Activated naive CD4-positive, alpha-beta T cell treated with anti-CD3 and anti-CD28 coated beads, Interleukin-2, amount 50 U/mL, for 24 hours (primary cell): ENCODE data around the gene POU2F1.

Experiments
- H3K27ac Mint-ChIP-seq: one replicate; pipeline ENCODE4 v1.8.0; 2021; ENCODE audit warnings: mild to moderate bottlenecking, mixed read lengths
- H3K27me3 Mint-ChIP-seq: one replicate; pipeline ENCODE4 v1.8.0; 2021; ENCODE audit warnings: mixed read lengths
- H3K36me3 Mint-ChIP-seq: one replicate; pipeline ENCODE4 v1.8.0; 2021; ENCODE audit warnings: mixed read lengths
- H3K4me1 Mint-ChIP-seq: one replicate; pipeline ENCODE4 v1.8.0; 2021; ENCODE audit warnings: mixed read lengths
- H3K4me3 Mint-ChIP-seq: one replicate; pipeline ENCODE4 v1.8.0; 2021; ENCODE audit warnings: mild to moderate bottlenecking, mixed read lengths
- H3K9me3 Mint-ChIP-seq: one replicate; pipeline ENCODE4 v1.8.0; 2021; ENCODE audit warnings: mixed read lengths

Gene POU2F1

DNA sequence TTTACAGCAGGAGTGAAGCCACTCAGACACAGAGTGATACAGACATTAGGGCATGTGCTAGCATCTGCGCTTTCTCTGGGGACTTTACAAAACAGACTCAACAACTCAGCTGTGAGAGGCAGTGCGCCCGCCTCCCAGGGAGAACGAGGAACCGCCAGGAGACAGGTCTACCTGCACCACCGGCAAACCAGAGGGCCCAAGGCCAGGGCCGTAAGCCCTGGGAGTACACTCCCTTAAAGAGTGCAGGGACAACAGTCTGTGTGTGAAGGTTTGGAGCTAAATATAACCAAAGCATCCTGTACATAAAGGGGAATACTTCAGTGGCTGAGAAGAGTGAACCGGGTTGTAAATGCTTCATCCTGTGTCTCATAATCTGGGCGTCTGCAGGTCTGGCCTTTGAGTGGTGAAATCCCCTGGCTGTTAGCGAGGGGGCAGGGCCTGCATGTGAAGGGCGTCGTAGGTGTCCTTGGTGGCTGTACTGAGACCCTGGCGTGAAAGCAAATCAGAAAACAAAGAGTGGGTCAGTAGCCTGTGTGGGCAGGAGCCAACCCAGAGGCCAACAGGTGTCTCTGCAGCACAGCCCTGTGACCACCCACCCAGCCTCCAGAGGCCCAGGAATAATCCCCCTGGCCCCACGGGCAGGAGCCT lies 210.7 kb downstream of the POU2F1 start:
- H3K4me3 Mint-ChIP-seq = no peak overlapping the region
- no peaks in the 10 kb centered on the region for H3K27me3 Mint-ChIP-seq
- peaks cover 71% of the 10 kb centered on the region for H3K4me1 Mint-ChIP-seq
- no peaks in the 10 kb centered on the region for H3K9me3 Mint-ChIP-seq
- H3K36me3 Mint-ChIP-seq = peaks cover 9% of the 10 kb centered on the region
- no peak overlapping the region for H3K27ac Mint-ChIP-seq

GRCh38 chr1:167431909-167432650 lies 211.4 kb downstream of the POU2F1 start:
- peak overlapping the region; percentile 77 for H3K27ac Mint-ChIP-seq
- no peaks in the 10 kb centered on the region for H3K27me3 Mint-ChIP-seq
- H3K36me3 Mint-ChIP-seq = peaks cover 11% of the 10 kb centered on the region
- peaks cover 71% of the 10 kb centered on the region for H3K4me1 Mint-ChIP-seq
- H3K4me3 Mint-ChIP-seq = no peak overlapping the region
- no peaks in the 10 kb centered on the region for H3K9me3 Mint-ChIP-seq

- Mint-ChIP-seq H3K27me3 (no peaks in the 10 kb centered on the region), H3K36me3 (peaks cover 11% of the 10 kb centered on the region), H3K4me1 (peaks cover 72% of the 10 kb centered on the region)
Observed at GRCh38 chr1:167432780-167433179, 212.1 kb downstream of the POU2F1 start.

DNA sequence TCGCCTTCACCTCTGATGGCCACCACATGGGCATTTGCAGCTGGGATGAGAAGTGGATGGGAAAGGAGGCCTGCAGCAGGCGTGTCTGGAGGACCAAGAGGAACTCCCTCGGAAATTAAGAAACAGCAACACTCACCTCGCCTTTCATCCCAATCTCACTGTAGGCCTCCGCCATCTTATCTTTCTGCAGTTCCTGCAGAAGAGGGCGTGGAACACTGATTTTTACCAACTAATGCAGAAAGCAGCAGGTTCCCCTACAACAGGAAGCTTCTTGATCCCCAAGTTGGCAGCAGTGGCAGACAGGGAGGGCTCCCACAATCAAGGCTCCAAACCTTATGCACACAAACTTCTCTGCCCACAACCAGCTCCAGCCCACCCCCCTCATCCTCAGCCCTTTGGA lies 213.2 kb downstream of the POU2F1 start:
- H3K27me3 Mint-ChIP-seq = no peaks in the 10 kb centered on the region
- H3K4me3 Mint-ChIP-seq = peak overlapping the region; percentile 1
- peaks cover 15% of the 10 kb centered on the region for H3K36me3 Mint-ChIP-seq
- peaks cover 72% of the 10 kb centered on the region for H3K4me1 Mint-ChIP-seq
- H3K9me3 Mint-ChIP-seq = no peaks in the 10 kb centered on the region
- peak overlapping the region; percentile 62 for H3K27ac Mint-ChIP-seq

More at GRCh38 chr1:167432780-167433179, 212.1 kb downstream of the POU2F1 start:
- H3K4me3 Mint-ChIP-seq = no peak overlapping the region
- H3K27ac Mint-ChIP-seq = peak overlapping the region; percentile 17
- H3K9me3 Mint-ChIP-seq = no peaks in the 10 kb centered on the region

GRCh38 chr1:167434306-167434705 lies 213.6 kb downstream of the POU2F1 start:
- Mint-ChIP-seq H3K27me3 (no peaks in the 10 kb centered on the region), H3K4me3 (no peak overlapping the region), H3K27ac (peak overlapping the region; percentile 70), H3K9me3 (no peaks in the 10 kb centered on the region), H3K4me1 (peaks cover 74% of the 10 kb centered on the region), H3K36me3 (peaks cover 15% of the 10 kb centered on the region)

- H3K4me3 Mint-ChIP-seq = no peak overlapping the region
Observed at GRCh38 chr1:167435484-167435883, 214.8 kb downstream of the POU2F1 start.

DNA sequence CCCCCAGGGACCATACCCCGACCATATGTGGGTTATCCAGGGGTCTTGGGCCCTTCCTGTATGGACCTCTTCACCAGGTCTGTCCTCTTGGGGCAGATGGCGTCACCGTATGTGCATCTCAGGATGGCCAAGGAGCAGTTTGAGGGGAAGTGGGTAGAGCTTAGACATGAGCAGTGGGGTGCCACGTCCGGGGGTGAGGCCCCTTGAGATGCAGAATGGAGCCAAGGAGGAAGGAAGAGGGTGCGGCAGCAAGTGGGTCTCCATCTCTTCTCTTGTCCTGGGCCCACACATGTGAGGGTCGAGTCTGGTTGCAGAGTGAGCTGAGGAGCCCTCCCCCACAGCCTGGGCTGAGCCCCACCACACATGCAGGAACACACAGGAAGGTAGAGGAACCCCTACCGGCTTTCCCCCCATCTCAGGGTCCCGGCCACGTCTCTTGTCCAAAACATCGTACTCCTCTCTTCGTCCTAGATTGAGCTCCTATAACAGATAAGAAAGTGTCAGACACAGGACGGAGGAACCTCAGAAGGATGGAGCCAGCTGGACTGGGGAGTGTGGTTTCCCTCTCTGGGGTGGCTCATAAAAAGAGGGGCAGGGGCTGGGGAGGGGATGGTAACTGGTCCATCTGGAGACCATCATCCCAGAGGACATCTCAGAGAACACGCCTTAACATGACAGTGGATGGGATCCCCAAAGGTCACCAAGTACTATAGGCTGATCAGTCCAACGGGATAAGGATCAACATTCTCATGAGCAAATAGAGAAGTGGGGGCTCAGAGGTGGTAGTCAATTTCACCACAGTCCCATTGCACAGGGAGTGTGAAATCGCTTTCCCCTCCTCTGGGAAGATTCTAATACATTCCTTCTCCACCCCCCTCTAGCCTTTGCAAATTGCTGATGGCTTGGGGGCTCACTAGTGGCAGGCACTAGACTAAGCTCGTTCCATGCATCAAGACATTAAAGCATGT lies 217.8 kb downstream of the POU2F1 start:
- Mint-ChIP-seq H3K4me3 (peak overlapping the region; percentile 71), H3K4me1 (peaks cover 85% of the 10 kb centered on the region), H3K9me3 (no peaks in the 10 kb centered on the region), H3K27me3 (no peaks in the 10 kb centered on the region), H3K36me3 (peaks cover 17% of the 10 kb centered on the region), H3K27ac (peak overlapping the region; percentile 96)

More at GRCh38 chr1:167435484-167435883, 214.8 kb downstream of the POU2F1 start:
- H3K27me3 Mint-ChIP-seq = no peaks in the 10 kb centered on the region
- H3K9me3 Mint-ChIP-seq = no peaks in the 10 kb centered on the region
- peaks cover 19% of the 10 kb centered on the region for H3K36me3 Mint-ChIP-seq
- H3K4me1 Mint-ChIP-seq = peaks cover 79% of the 10 kb centered on the region
- peak overlapping the region; percentile 91 for H3K27ac Mint-ChIP-seq

DNA sequence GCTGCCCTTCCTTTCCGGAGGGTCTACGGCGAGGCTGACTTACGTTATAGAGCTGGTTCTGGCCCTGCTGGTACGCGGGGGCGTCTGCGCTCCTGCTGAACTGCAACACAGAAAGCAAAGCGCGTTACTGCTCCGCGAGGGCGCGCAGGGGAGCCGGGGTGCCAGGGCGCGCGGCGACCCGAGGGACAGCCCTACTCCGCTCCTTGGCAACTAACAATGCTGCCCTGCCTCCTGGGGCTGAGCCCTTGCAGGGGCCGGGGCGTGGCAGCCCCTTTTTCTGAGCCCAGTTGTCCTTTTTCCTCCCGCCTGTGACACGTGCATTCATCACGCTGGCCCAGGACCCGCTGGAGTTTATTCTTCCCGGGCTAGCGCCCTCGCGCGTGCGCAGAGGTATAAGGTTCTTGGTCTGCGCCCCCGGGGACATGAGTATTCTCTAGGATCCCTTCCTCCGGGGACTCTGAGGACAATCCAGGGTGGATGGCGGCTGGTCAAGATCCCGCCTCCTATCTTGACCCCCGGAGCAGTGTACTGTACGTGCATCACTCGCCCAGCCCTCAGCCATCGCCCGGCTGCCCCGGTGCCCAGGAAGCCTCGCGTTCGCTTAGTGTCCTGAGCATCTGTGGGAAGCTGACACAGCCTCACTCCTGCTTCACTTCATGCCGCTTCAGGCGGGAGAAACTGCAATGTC lies 218.8 kb downstream of the POU2F1 start:
- H3K9me3 Mint-ChIP-seq = no peaks in the 10 kb centered on the region
- peaks cover 21% of the 10 kb centered on the region for H3K36me3 Mint-ChIP-seq
- H3K27ac Mint-ChIP-seq = peak overlapping the region; percentile 90
- no peaks in the 10 kb centered on the region for H3K27me3 Mint-ChIP-seq
- H3K4me1 Mint-ChIP-seq = peaks cover 87% of the 10 kb centered on the region
- H3K4me3 Mint-ChIP-seq = peak overlapping the region; percentile 64

DNA sequence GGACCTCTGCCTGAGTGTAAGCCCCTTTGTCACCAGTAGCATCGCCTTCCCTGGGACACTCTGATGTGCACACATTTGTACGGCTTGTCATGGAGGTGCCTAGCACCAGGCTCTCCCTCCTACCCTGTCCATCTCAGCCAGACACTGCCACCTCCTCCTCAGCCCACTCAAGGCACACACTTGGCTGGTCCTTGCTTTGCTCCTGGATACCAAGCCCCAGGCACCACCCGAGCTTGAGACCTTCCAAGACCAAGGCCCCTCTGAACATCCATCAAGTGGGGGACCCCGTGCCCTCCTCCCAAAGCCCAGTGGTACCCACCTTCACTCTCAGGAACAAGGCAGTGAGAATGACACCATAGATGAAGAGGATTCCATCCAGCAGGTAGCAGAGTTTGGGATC lies 219.7 kb downstream of the POU2F1 start:
- Mint-ChIP-seq H3K27me3 (no peaks in the 10 kb centered on the region), H3K36me3 (peaks cover 21% of the 10 kb centered on the region), H3K4me3 (peak overlapping the region; percentile 64), H3K27ac (peak overlapping the region; percentile 90), H3K4me1 (peaks cover 90% of the 10 kb centered on the region), H3K9me3 (no peaks in the 10 kb centered on the region)

DNA sequence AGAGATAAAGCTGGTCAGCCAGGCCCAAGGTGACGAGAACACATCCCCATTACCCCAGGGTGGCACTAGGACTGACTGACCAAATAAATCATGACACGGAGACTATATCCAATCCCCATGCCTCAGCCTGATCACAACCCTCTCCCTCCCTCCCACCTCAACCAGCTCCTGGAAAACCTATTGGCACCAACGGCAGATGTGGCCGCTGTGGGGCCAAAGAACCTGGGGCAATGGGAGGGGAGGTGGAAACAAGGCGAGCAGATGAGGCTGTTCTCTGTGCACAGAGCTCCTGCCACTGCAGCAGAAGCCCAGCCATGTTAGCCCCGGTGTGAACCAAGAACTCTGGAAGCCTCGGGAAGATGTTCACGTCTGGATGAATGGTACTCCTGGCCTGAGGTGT lies 220.1 kb downstream of the POU2F1 start:
- Mint-ChIP-seq H3K27me3 (no peaks in the 10 kb centered on the region), H3K36me3 (peaks cover 21% of the 10 kb centered on the region), H3K4me3 (no peak overlapping the region), H3K4me1 (peaks cover 90% of the 10 kb centered on the region), H3K27ac (peak overlapping the region; percentile 90), H3K9me3 (no peaks in the 10 kb centered on the region)

GRCh38 chr1:167441222-167441621 lies 220.5 kb downstream of the POU2F1 start:
- Mint-ChIP-seq H3K4me1 (peaks cover 90% of the 10 kb centered on the region), H3K27me3 (no peaks in the 10 kb centered on the region), H3K9me3 (no peaks in the 10 kb centered on the region), H3K36me3 (peaks cover 17% of the 10 kb centered on the region), H3K4me3 (peak overlapping the region; percentile 24), H3K27ac (peak overlapping the region; percentile 62)

DNA sequence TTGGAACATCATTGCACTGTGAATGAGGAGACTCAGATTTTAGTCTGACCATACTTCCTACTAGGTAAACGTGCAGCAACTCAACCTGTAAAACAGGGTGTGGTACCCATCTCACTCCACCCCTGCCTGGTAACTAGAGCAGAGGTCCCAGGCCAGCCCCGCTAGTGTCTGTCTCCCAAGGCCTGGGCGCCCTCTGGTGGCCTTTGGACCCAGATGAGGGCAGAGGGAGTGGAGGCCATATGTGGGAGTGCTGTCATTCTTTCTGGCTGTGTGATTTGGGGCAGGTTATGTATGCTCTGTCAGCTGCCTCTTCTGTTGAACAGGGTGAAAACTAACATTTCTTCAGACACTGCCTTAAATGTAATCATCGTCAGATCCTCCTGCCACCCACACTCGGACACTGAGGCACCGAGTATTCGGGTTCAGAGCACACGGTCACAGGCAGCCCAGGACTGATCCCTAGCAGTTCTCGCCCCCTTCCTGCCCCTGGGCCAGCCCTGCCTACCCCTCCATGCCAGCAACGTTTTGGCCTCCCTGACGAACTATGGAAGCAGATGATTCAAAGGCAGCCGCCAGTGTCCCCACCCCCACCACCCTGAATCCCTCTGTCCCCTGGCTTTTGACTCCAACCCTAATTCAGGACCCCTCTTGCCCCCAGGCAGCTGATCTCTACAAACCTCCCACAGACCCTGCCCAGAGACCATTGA lies 221.6 kb downstream of the POU2F1 start:
- Mint-ChIP-seq H3K4me3 (peak overlapping the region; percentile 37), H3K9me3 (no peaks in the 10 kb centered on the region), H3K4me1 (peaks cover 90% of the 10 kb centered on the region), H3K36me3 (peaks cover 13% of the 10 kb centered on the region), H3K27ac (peak overlapping the region; percentile 87), H3K27me3 (no peaks in the 10 kb centered on the region)

GRCh38 chr1:167442854-167443565 lies 222.3 kb downstream of the POU2F1 start:
- H3K27ac Mint-ChIP-seq = peak overlapping the region; percentile 86
- no peak overlapping the region for H3K4me3 Mint-ChIP-seq
- H3K9me3 Mint-ChIP-seq = no peaks in the 10 kb centered on the region
- H3K36me3 Mint-ChIP-seq = peaks cover 12% of the 10 kb centered on the region
- H3K4me1 Mint-ChIP-seq = peaks cover 90% of the 10 kb centered on the region
- H3K27me3 Mint-ChIP-seq = no peaks in the 10 kb centered on the region

- no peak overlapping the region for H3K4me3 Mint-ChIP-seq
- H3K27me3 Mint-ChIP-seq = no peaks in the 10 kb centered on the region
- no peaks in the 10 kb centered on the region for H3K9me3 Mint-ChIP-seq
- H3K36me3 Mint-ChIP-seq = peaks cover 10% of the 10 kb centered on the region
- H3K4me1 Mint-ChIP-seq = peaks cover 90% of the 10 kb centered on the region
- H3K27ac Mint-ChIP-seq = peak overlapping the region; percentile 86
Observed at GRCh38 chr1:167443757-167444156, 223.1 kb downstream of the POU2F1 start.
